ENCODE measurements around the gene PEX6. TPM values are rescaled to one million over a fixed set of nuclear protein-coding genes. Genes with fewer than 3 reads are reported as not detected.
A peak's percentile ranks its signal among the peaks of the same experiment; 100 is the strongest.

Gene PEX6
- total and polyA plus RNA-seq, 2 of the 13 experiments (the other 11 are each of a cell fraction or from before 2014, with no cell fraction given): 5.1 to 6.7 TPM

GRCh38 chr6:42963855-42964605, 15.0 kb downstream of the PEX6 start (continued):
- TF ChIP-seq MATR3 (CRISPR knock-in tag; IDR thresholded peaks at IDR 0.05): no peak
- peak; percentile 64 for TF ChIP-seq ZFX (CRISPR knock-in tag; IDR thresholded peaks at IDR 0.05; ENCODE audit: low read depth)
- TF ChIP-seq, protein P1, sequence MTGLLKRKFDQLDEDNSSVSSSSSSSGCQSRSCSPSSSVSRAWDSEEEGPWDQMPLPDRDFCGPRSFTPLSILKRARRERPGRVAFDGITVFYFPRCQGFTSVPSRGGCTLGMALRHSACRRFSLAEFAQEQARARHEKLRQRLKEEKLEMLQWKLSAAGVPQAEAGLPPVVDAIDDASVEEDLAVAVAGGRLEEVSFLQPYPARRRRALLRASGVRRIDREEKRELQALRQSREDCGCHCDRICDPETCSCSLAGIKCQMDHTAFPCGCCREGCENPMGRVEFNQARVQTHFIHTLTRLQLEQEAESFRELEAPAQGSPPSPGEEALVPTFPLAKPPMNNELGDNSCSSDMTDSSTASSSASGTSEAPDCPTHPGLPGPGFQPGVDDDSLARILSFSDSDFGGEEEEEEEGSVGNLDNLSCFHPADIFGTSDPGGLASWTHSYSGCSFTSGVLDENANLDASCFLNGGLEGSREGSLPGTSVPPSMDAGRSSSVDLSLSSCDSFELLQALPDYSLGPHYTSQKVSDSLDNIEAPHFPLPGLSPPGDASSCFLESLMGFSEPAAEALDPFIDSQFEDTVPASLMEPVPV (CRISPR knock-in tag; IDR thresholded peaks at IDR 0.05): no peak
- TF ChIP-seq MXI1 (IDR thresholded peaks at IDR 0.05; ENCODE audit: borderline replicate concordance, low read depth, low read length): 0 out of 3 replicates have a peak, but pooled peaks have one; percentile 16
- TF ChIP-seq, protein P2, sequence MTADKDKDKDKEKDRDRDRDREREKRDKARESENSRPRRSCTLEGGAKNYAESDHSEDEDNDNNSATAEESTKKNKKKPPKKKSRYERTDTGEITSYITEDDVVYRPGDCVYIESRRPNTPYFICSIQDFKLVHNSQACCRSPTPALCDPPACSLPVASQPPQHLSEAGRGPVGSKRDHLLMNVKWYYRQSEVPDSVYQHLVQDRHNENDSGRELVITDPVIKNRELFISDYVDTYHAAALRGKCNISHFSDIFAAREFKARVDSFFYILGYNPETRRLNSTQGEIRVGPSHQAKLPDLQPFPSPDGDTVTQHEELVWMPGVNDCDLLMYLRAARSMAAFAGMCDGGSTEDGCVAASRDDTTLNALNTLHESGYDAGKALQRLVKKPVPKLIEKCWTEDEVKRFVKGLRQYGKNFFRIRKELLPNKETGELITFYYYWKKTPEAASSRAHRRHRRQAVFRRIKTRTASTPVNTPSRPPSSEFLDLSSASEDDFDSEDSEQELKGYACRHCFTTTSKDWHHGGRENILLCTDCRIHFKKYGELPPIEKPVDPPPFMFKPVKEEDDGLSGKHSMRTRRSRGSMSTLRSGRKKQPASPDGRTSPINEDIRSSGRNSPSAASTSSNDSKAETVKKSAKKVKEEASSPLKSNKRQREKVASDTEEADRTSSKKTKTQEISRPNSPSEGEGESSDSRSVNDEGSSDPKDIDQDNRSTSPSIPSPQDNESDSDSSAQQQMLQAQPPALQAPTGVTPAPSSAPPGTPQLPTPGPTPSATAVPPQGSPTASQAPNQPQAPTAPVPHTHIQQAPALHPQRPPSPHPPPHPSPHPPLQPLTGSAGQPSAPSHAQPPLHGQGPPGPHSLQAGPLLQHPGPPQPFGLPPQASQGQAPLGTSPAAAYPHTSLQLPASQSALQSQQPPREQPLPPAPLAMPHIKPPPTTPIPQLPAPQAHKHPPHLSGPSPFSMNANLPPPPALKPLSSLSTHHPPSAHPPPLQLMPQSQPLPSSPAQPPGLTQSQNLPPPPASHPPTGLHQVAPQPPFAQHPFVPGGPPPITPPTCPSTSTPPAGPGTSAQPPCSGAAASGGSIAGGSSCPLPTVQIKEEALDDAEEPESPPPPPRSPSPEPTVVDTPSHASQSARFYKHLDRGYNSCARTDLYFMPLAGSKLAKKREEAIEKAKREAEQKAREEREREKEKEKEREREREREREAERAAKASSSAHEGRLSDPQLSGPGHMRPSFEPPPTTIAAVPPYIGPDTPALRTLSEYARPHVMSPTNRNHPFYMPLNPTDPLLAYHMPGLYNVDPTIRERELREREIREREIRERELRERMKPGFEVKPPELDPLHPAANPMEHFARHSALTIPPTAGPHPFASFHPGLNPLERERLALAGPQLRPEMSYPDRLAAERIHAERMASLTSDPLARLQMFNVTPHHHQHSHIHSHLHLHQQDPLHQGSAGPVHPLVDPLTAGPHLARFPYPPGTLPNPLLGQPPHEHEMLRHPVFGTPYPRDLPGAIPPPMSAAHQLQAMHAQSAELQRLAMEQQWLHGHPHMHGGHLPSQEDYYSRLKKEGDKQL (CRISPR knock-in tag; IDR thresholded peaks at IDR 0.05; ENCODE audit: low read depth): no peak

Data from HepG2 (cell line).